B cell (primary cell): ENCODE results near the gene HOXB3. TPM values are rescaled to one million over a fixed set of nuclear protein-coding genes. Genes with fewer than 3 reads are reported as not detected.

Experiments
- ATAC-seq: fragments of 200-7000 bp; cut with Tn5 transposase; one replicate; pipeline ENCODE4 v1.10.0; 2021; ENCODE audit warnings: low read depth, mild to moderate bottlenecking, moderate number of reproducible peaks, moderate library complexity
- CTCF ChIA-PET: fragments of 350-600 bp; sonication (Branson Sonifier 250); formaldehyde crosslinking; loops from one replicate; lab custom pipeline; 2021; ENCODE audit warnings: antibody characterized with exemption, inconsistent platforms; lab: Charles Lee
- POLR2A ChIA-PET: fragments of 350-600 bp; sonication (Branson Sonifier 250); formaldehyde crosslinking; loops from one replicate; lab custom pipeline; 2021; ENCODE audit warnings: antibody characterized with exemption; lab: Charles Lee
- DNase-seq: peaks from one replicate; pipeline ENCODE4 v3.0.0; 2013
- H2AFZ ChIP-seq: 2 replicates; pipeline ENCODE4 v1.6.1; 2012; ENCODE audit warnings: mild to moderate bottlenecking, low read depth, low read length; ENCODE audit not compliant: insufficient read depth, poor library complexity, severe bottlenecking
- H3K27ac ChIP-seq, 2 donors: 1 replicate in 1 of 2; 2 replicates in 1 of 2; pipeline ENCODE4 v1.5.1; 2012 to 2013; ENCODE audit warnings: low read length in 2 of 2, mild to moderate bottlenecking in 2 of 2, moderate library complexity in 1 of 2
- H3K27me3 ChIP-seq, 4 experiments: fragments of 200-600 bp in 1 of 4; sonication (generic) in 1 of 4; replicated peaks in 1 of 4; 1 replicate in 2 of 4; 2 replicates in 2 of 4; pipeline versions ENCODE4 v1.6.1 to v1.7.0; 2013 to 2016; ENCODE audit warnings: low read length in 3 of 4, mild to moderate bottlenecking in 2 of 4, mixed read lengths in 1 of 4, moderate library complexity in 1 of 4; ENCODE audit not compliant: insufficient read depth in 4 of 4, control insufficient read depth in 3 of 4; ENCODE audit errors: control extremely low read depth in 1 of 4
- H3K36me3 ChIP-seq, 2 experiments: replicated peaks in 1 of 2; 1 replicate in 1 of 2; 2 replicates in 1 of 2; pipeline versions ENCODE4 v1.6.1 to v1.7.1; 2013; ENCODE audit warnings: low read length in 1 of 2; ENCODE audit not compliant: insufficient read depth in 2 of 2, control insufficient read depth in 1 of 2; ENCODE audit errors: control extremely low read depth in 1 of 2, extremely low read depth in 1 of 2
- H3K4me1 ChIP-seq, 2 donors: fragments of 200-600 bp in 1 of 2; sonication (generic) in 1 of 2; 1 replicate in 1 of 2; 2 replicates in 1 of 2; pipeline versions ENCODE4 v1.5.1 to v1.6.1; 2013 to 2017; ENCODE audit warnings: low read length in 2 of 2; ENCODE audit not compliant: control insufficient read depth in 2 of 2, insufficient read depth in 2 of 2
- H3K4me2 ChIP-seq: replicated peaks from 2 replicates; pipeline ENCODE3; 2012; ENCODE audit warnings: mild to moderate bottlenecking, low read depth, low read length; ENCODE audit not compliant: poor library complexity, severe bottlenecking
- H3K4me3 ChIP-seq, 5 experiments: fragments of 200-600 bp in 1 of 5; sonication (generic) in 1 of 5; 1 replicate in 3 of 5; 2 replicates in 2 of 5; pipeline versions ENCODE4 v1.5.1 to v1.7.0; 2011 to 2016; ENCODE audit warnings: low read length in 4 of 5, mild to moderate bottlenecking in 4 of 5, low read depth in 2 of 5, control low read depth in 1 of 5, moderate library complexity in 1 of 5; ENCODE audit not compliant: insufficient read depth in 1 of 5; ENCODE audit errors: control extremely low read depth in 1 of 5, extremely low read depth in 1 of 5
- H3K79me2 ChIP-seq: fragments of 200-600 bp; sonication (generic); one replicate; pipeline ENCODE4 v1.6.0; 2016; ENCODE audit warnings: low read length; ENCODE audit not compliant: control insufficient read depth, insufficient read depth
- H3K9ac ChIP-seq: fragments of 200-600 bp; sonication (generic); 2 replicates; pipeline ENCODE4 v1.6.1; 2017; ENCODE audit warnings: mild to moderate bottlenecking, low read length, moderate library complexity
- H3K9me3 ChIP-seq, 3 donors: one replicate each; pipeline versions ENCODE4 v1.6.1 to v1.7.1; 2013; ENCODE audit warnings: low read length in 2 of 3; ENCODE audit not compliant: control insufficient read depth in 2 of 3, insufficient read depth in 1 of 3; ENCODE audit errors: control extremely low read depth in 1 of 3
- H4K20me1 ChIP-seq: 2 replicates; pipeline ENCODE4 v1.6.0; 2012; ENCODE audit warnings: mild to moderate bottlenecking, low read length; ENCODE audit not compliant: insufficient read depth, control insufficient read depth, poor library complexity, severe bottlenecking
- H3K27ac Mint-ChIP-seq: one replicate; pipeline ENCODE4 v1.8.0; 2021; ENCODE audit warnings: mixed read lengths
- H3K27me3 Mint-ChIP-seq: one replicate; pipeline ENCODE4 v1.8.0; 2021; ENCODE audit warnings: mixed read lengths
- H3K4me1 Mint-ChIP-seq: one replicate; pipeline ENCODE4 v1.8.0; 2021; ENCODE audit warnings: mixed read lengths
- H3K4me3 Mint-ChIP-seq: one replicate; pipeline ENCODE4 v1.8.0; 2021; ENCODE audit warnings: mixed read lengths
- H3K9me3 Mint-ChIP-seq: one replicate; pipeline ENCODE4 v1.8.0; 2022; ENCODE audit warnings: mixed read lengths; ENCODE audit not compliant: insufficient read depth
- EZH2 ChIP-seq: IDR thresholded peaks from 2 replicates; pipeline ENCODE4 v1.6.1; 2012; ENCODE audit warnings: borderline replicate concordance, low read depth, mild to moderate bottlenecking, moderate library complexity, low read length; ENCODE audit not compliant: insufficient read depth, poor library complexity, severe bottlenecking
- WGBS: methylation state at CpG from one replicate; pipeline ENCODE4 v1.1.5; 2013; ENCODE audit warnings: missing lambda C conversion rate; ENCODE audit not compliant: insufficient coverage; 5-methylcytosine and 5-hydroxymethylcytosine counted together
- intact Hi-C: fragments of 100-400 bp; cut with micrococcal nuclease; formaldehyde crosslinking; loops from one replicate; pipeline ENCODE4 v1.10.0; 2022
- polyA plus RNA-seq: library from polyadenylated mRNA; depleted of rRNA; stranded (reverse); fragments of >200 nt; gene quantifications from 2 replicates; pipeline ENCODE4 v1.2.3, GENCODE V29; 2012
- total RNA-seq, 2 donors: library from RNA; stranded (reverse); fragments of 120-200 nt in 1 of 2; gene quantifications; 1 replicate in 1 of 2; 2 replicates in 1 of 2; pipeline versions ENCODE4 v1.2.3 to v1.2.4, GENCODE V29; 2013 to 2022
- TF ChIP-seq, protein P1 (sequence below): fragments of 200-600 bp; IDR thresholded peaks from one replicate; pipeline ENCODE4 v1.8.0; 2022; ENCODE audit warnings: antibody characterized with exemption, mild to moderate bottlenecking

HOXB3 gene
- total and polyA plus RNA-seq, 2 donors (not counting 1 experiment from before 2014, with no cell fraction given): 3.0 to 4.0 TPM

DNA sequence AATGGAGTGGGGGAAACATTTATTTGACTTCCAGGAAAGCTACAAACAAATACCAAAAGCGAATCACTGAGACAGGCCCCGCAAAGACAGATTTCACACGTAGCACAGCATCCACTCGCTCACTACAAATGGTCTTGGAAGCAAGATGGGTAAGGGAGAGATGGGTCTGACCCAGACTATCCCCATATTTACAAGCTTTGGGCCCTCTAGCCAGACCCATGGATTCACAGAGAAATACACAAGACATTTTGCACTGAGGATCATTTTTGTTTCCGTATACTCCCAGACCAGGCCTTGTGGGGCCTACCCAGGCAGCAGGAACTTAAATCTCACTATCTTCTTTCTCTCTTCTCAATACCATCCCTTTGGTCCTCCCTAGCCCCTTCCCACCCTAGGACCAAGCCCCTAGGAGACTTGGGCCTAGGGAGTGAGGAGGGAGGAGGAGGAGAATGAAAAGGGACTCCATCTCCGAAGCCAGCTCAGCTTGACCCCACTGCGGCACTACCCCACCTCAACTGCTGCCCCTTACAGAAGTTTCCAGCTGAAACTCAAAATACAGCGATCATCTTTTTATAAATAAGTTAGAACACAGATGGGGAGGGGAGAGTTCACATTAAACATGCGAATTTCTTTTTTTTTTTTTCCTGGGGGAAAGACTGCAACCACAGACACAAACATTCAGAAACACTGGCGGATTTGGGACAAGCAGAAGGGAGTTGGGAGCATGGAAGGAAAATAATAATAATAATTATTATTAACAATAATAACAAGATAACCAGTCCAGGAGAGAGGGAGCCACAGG is 1.4 kb upstream of the HOXB3 start:
- Histone ChIP-seq H3K4me2 (no peak overlapping the region), H3K4me3 (no peak overlapping the region), H3K36me3 (no peaks in the 10 kb centered on the region), H3K27ac (no peak overlapping the region), H4K20me1 (no peaks in the 10 kb centered on the region), H3K27me3 (peaks cover 0 to 99% (median 84%) of the 10 kb centered on the region in 4 experiments), H3K9ac (no peak overlapping the region), H3K9me3 (peaks cover 0 to 12% (median 0%) of the 10 kb centered on the region in 3 donors), H3K4me1 (peaks cover 46 to 56% of the 10 kb centered on the region in 2 donors), H3K79me2 (no peaks in the 10 kb centered on the region), H2AFZ (no peak overlapping the region)
- H3K9me3 Mint-ChIP-seq: no peaks in the 10 kb centered on the region
- peak; percentile 19 for DNase-seq
- ChIA-PET POLR2A (interaction anchor here (0.5 to 1.6 kb wide), 3 partner anchors 18 to 166 kb away, joined by 3 to 6 read pairs (median 4); no protein-coding TSS in a partner anchor), CTCF (interaction anchor here (0.7 to 5.6 kb wide), 10 partner anchors 16 to 283 kb away, joined by 3 to 68 read pairs (median 5); no protein-coding TSS in a partner anchor)
- ATAC-seq: no peak
- H3K27ac Mint-ChIP-seq: peak overlapping the region; percentile 32
- intact Hi-C loops: loop anchor here (2.0 kb wide), 2 partner anchors 13 to 255 kb away; partner anchors contain the start of gene HOXB4
- H3K4me3 Mint-ChIP-seq: peak overlapping the region; percentile 53
- peaks cover 36% of the 10 kb centered on the region for H3K4me1 Mint-ChIP-seq
- TF ChIP-seq EZH2: no peak
- H3K27me3 Mint-ChIP-seq: peaks cover 90% of the 10 kb centered on the region
- 80% methylated on average over 1 of the region's 10 CpGs for WGBS

DNA sequence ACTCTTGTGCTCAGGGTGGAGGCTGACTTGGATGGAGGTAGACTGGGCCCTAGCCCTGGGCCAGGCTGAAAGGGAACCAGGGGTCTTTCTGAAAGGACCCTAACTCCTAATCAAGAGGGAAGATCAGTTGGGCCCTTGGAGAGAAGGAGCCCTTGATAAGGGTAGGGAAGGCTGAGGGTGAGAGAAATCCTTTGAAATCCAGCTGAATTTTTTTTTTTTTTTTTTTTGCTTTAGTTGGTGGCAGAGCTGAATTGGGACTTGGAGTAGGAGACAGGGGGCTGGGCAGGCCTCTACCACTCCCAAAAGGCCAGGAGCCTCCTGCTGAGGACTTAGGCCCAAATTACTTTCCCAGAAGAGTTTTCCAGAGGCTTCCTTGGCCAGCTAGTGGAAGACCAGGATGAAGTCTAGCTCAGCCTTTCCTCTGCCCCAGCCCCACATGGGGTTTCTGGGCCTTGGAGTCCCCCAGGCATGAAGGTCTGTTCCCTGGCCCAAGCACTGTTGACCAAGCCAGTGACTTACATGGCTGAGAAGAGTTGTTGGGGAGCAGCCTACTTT is 643 bp upstream of the HOXB3 start:
- TF ChIP-seq, protein P1, sequence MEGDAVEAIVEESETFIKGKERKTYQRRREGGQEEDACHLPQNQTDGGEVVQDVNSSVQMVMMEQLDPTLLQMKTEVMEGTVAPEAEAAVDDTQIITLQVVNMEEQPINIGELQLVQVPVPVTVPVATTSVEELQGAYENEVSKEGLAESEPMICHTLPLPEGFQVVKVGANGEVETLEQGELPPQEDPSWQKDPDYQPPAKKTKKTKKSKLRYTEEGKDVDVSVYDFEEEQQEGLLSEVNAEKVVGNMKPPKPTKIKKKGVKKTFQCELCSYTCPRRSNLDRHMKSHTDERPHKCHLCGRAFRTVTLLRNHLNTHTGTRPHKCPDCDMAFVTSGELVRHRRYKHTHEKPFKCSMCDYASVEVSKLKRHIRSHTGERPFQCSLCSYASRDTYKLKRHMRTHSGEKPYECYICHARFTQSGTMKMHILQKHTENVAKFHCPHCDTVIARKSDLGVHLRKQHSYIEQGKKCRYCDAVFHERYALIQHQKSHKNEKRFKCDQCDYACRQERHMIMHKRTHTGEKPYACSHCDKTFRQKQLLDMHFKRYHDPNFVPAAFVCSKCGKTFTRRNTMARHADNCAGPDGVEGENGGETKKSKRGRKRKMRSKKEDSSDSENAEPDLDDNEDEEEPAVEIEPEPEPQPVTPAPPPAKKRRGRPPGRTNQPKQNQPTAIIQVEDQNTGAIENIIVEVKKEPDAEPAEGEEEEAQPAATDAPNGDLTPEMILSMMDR: no peak
- no peak for TF ChIP-seq EZH2
- Histone ChIP-seq H3K4me3 (no peak overlapping the region), H3K36me3 (no peaks in the 10 kb centered on the region), H3K9me3 (peaks cover 0 to 11% (median 0%) of the 10 kb centered on the region in 3 donors), H3K4me1 (peaks cover 46 to 57% of the 10 kb centered on the region in 2 donors), H3K4me2 (no peak overlapping the region), H3K27me3 (peaks cover 0 to 99% (median 85%) of the 10 kb centered on the region in 4 experiments), H4K20me1 (peaks cover 3% of the 10 kb centered on the region), H2AFZ (no peak overlapping the region), H3K27ac (no peak overlapping the region), H3K79me2 (no peaks in the 10 kb centered on the region), H3K9ac (no peak overlapping the region)
- H3K9me3 Mint-ChIP-seq: no peaks in the 10 kb centered on the region
- no peak for ATAC-seq
- H3K4me1 Mint-ChIP-seq: peaks cover 41% of the 10 kb centered on the region
- H3K27me3 Mint-ChIP-seq: peaks cover 91% of the 10 kb centered on the region
- intact Hi-C loops: no loop called here
- peak; percentile 9 for DNase-seq
- H3K27ac Mint-ChIP-seq: no peak overlapping the region
- peak overlapping the region; percentile 58 for H3K4me3 Mint-ChIP-seq
- CTCF ChIA-PET: interaction anchor here (0.6 to 5.0 kb wide), 8 partner anchors 8 to 283 kb away, joined by 3 to 68 read pairs (median 4); no protein-coding TSS in a partner anchor
- POLR2A ChIA-PET: no interaction called here
